Mucosa of stomach (tissue), 1 donor: ENCODE measurements around the gene PKDREJ.

ENCODE experiments used
- H3K27me3 ChIP-seq: one replicate; pipeline ENCODE4 v1.7.0; 2013; ENCODE audit warnings: mild to moderate bottlenecking, low read length; ENCODE audit not compliant: control insufficient read depth, insufficient read depth
- H3K36me3 ChIP-seq: one replicate; pipeline ENCODE4 v1.7.0; 2013; ENCODE audit warnings: low read length; ENCODE audit not compliant: control insufficient read depth, insufficient read depth
- H3K4me1 ChIP-seq: one replicate; pipeline ENCODE4 v1.7.0; 2013; ENCODE audit warnings: mild to moderate bottlenecking, low read length; ENCODE audit not compliant: control insufficient read depth, insufficient read depth
- H3K4me3 ChIP-seq: one replicate; pipeline ENCODE4 v1.7.0; 2013; ENCODE audit warnings: low read length
- H3K9ac ChIP-seq: one replicate; pipeline ENCODE4 v1.7.0; 2013; ENCODE audit warnings: mild to moderate bottlenecking, low read length, moderate library complexity
- H3K9me3 ChIP-seq: one replicate; pipeline ENCODE4 v1.7.0; 2013; ENCODE audit warnings: mild to moderate bottlenecking, low read length, moderate library complexity; ENCODE audit not compliant: control insufficient read depth
- donor health status: Pancreatic carcinoma.

Gene PKDREJ

DNA sequence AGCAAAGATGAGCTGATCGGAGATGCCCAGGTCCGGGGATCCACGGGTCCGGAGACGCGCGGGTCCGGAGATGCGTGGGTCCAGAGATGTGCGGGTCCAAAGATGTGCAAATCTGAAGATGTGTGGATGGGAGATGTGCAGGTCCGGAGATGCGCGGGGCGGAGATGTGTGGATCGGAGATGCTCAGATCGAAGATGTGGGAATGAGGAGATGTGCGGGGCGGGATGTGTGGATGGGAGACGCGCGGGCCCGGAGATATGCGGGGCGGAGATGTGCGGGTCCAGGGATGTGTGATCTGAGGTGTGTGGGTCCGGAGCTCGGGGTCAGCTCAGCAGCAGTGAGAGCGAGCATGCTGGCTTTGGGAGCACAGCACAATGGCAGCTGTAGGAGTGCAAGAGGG, 48.5 kb downstream of the PKDREJ start:
- no peaks in the 10 kb centered on the region for H3K27me3 ChIP-seq
- H3K9ac ChIP-seq, result no peak overlapping the region
- H3K36me3 ChIP-seq, result peaks cover 8% of the 10 kb centered on the region
- no peaks in the 10 kb centered on the region for H3K4me1 ChIP-seq
- no peak overlapping the region for H3K4me3 ChIP-seq
- no peaks in the 10 kb centered on the region for H3K9me3 ChIP-seq

GRCh38 chr22:46214149-46214548, 49.0 kb downstream of the PKDREJ start:
- H3K27me3 ChIP-seq, result no peaks in the 10 kb centered on the region
- peaks cover 3% of the 10 kb centered on the region for H3K36me3 ChIP-seq
- H3K4me1 ChIP-seq, result no peaks in the 10 kb centered on the region
- no peak overlapping the region for H3K4me3 ChIP-seq
- H3K9ac ChIP-seq, result no peak overlapping the region
- no peaks in the 10 kb centered on the region for H3K9me3 ChIP-seq

DNA sequence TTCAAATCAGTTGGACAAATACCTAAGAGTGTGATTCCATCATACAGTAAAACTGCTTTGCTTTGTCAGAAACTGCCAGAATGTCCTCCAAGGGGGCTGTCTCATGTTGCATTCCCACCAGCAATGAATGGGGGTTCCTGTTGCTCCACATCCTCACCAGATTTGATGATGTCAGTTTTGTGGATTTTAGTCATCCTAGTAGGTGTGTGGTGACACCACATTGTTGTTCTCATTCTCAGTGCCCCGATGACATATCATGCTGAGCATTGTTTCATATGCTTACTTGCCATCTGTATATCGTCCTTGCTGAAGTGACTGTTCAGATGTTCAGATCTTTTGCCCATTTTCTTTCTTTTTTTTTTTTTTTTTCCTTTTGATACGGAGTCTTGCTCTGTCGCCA, 50.1 kb downstream of the PKDREJ start:
- Histone ChIP-seq H3K9me3 (no peaks in the 10 kb centered on the region), H3K4me1 (no peaks in the 10 kb centered on the region), H3K9ac (no peak overlapping the region), H3K36me3 (no peaks in the 10 kb centered on the region), H3K4me3 (no peak overlapping the region), H3K27me3 (no peaks in the 10 kb centered on the region)

GRCh38 chr22:46212195-46212594, 50.9 kb downstream of the PKDREJ start:
- H3K9ac ChIP-seq, result no peak overlapping the region
- no peaks in the 10 kb centered on the region for H3K4me1 ChIP-seq
- H3K4me3 ChIP-seq, result no peak overlapping the region
- no peaks in the 10 kb centered on the region for H3K36me3 ChIP-seq
- H3K27me3 ChIP-seq, result no peaks in the 10 kb centered on the region
- no peaks in the 10 kb centered on the region for H3K9me3 ChIP-seq

DNA sequence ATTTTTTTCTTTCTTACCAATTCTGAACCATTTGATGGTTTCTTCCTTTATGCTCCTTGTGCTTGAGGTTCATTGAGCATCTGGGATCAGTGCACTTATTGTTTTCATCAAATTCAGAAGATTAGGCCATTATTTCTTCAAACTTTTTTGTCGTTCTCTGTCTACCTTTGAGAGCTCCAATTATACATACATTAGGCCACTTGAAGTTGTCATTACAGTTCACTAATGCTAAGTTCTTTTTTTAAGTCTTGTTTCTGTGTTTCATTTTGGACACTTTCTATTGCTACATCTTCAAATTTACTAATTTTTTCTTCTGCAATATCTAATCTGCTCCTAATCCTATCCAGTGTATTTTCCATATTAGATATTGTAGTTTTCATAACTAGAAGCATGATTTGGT, 53.9 kb downstream of the PKDREJ start:
- Histone ChIP-seq H3K9ac (no peak overlapping the region), H3K4me1 (no peaks in the 10 kb centered on the region), H3K9me3 (no peaks in the 10 kb centered on the region), H3K36me3 (no peaks in the 10 kb centered on the region), H3K27me3 (no peaks in the 10 kb centered on the region), H3K4me3 (no peak overlapping the region)
